ENCODE data around the gene CYP46A1.

DNA sequence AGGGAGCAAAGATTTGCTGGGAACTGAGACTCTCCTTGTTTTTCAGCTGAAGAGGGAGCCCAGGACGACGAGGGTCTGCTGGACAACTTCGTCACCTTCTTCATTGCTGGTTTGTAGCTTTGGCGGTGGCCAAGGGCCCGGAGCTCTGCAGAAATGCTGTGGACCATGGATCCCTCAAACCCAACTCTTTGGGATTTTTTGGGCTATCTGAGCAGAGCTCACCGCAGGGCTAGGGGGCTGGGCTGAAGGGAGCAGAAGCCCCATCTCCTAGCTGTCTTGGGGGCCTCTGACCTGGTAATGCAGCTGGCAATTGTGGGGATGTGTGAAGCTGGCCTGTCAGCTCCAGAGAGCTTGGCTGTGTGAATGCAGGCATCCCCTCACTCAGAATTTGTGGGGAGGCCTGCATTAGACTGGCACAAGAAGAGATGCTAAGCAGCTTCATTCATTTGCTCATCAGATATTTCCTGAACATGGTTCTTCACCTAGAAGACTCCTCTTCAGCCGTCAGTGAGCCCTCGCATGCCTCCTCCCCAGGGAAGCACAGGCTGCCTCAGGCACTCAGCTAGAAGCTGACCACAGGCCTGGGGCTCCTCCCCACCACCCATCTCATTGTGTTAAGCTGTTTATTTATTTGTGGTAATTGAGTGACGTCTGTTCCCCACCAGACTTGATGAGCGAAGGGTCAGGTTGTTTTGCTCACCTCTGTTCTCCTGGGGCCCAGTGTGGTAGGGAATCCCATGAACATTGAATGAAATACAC, 32.2 kb downstream of the CYP46A1 start:
- TF ChIP-seq EZH2 (IDR thresholded peaks at IDR 0.05; ENCODE audit: low read depth): no peak
- TF ChIP-seq, protein P1, sequence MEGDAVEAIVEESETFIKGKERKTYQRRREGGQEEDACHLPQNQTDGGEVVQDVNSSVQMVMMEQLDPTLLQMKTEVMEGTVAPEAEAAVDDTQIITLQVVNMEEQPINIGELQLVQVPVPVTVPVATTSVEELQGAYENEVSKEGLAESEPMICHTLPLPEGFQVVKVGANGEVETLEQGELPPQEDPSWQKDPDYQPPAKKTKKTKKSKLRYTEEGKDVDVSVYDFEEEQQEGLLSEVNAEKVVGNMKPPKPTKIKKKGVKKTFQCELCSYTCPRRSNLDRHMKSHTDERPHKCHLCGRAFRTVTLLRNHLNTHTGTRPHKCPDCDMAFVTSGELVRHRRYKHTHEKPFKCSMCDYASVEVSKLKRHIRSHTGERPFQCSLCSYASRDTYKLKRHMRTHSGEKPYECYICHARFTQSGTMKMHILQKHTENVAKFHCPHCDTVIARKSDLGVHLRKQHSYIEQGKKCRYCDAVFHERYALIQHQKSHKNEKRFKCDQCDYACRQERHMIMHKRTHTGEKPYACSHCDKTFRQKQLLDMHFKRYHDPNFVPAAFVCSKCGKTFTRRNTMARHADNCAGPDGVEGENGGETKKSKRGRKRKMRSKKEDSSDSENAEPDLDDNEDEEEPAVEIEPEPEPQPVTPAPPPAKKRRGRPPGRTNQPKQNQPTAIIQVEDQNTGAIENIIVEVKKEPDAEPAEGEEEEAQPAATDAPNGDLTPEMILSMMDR (conservative IDR thresholded peaks at IDR 0.05): no peak
